ENCODE data around the gene MEGF10. TPM values are rescaled to one million over a fixed set of nuclear protein-coding genes. Genes with fewer than 3 reads are reported as not detected.

Gene MEGF10
- total and polyA plus RNA-seq, 2 of the 8 experiments (the other 6 are each of a cell fraction or from before 2014, with no cell fraction given): 38.2 to 53.1 TPM

DNA sequence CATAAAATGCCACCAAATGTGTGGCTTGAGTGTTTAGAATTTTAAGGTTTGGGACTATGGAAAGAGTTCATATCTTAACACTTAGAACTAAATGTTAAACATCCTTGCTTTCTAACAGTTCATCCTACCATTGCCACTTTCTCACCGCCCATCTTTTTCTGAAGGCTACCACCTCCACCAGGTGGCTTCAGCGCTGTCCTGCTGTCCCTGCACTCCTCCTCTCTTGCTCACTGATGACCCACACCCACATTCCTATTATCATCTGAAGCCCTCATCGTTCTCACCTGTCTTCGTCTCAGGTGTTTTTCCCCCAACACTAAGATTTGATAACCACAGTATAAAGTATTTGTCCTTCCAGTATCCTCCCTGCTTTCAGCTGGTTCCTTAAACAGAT, 7.4 kb downstream of the MEGF10 start:
- Histone ChIP-seq H3K4me2 (ENCODE audit: insufficient read depth in 1 of 2, low read depth in 2 of 2, low read length in 2 of 2) (no peak overlapping the region), H3K27ac (ENCODE audit: low read depth, low read length) (no peak overlapping the region), H2BK120ac (replicated peaks; ENCODE audit: low read depth, low read length) (no peak overlapping the region), H4K5ac (ENCODE audit: insufficient read length, low read depth, low read length) (no peak overlapping the region), H2AK5ac (ENCODE audit: low read depth, low read length) (no peak overlapping the region), H2AFZ (ENCODE audit: low read length) (no peak overlapping the region), H3K23ac (ENCODE audit: insufficient read length) (no peak overlapping the region), H3K27me3 (replicated peaks in 1 of 4; ENCODE audit: control insufficient read depth in 3 of 4, extremely low read depth in 1 of 4, insufficient read depth in 3 of 4, low read length in 3 of 4) (no peaks in the 10 kb centered on the region), H3K79me2 (ENCODE audit: control insufficient read depth in 1 of 2, insufficient read depth in 2 of 2, low read length in 2 of 2) (peaks cover 0 to 93% of the 10 kb centered on the region in 2 experiments; a peak in 3 of 4 replicates), H3K18ac (ENCODE audit: extremely low read depth, low read length) (no peak overlapping the region), H3K9me3 (ENCODE audit: insufficient read depth in 2 of 2, low read depth in 1 of 2, low read length in 1 of 2) (no peaks in the 10 kb centered on the region), H2BK12ac (ENCODE audit: low read depth, low read length) (no peak overlapping the region), H3K23me2 (ENCODE audit: low read depth, low read length) (no peaks in the 10 kb centered on the region), H2BK20ac (ENCODE audit: low read length) (no peak overlapping the region), H3K56ac (replicated peaks; ENCODE audit: insufficient read length, low read depth, low read length) (no peak overlapping the region), H4K91ac (replicated peaks; ENCODE audit: insufficient read length, low read length) (no peak overlapping the region), H4K20me1 (replicated peaks in 1 of 2; ENCODE audit: control insufficient read depth in 1 of 2, insufficient read depth in 2 of 2, low read length in 2 of 2) (peaks cover 0 to 3% of the 10 kb centered on the region in 2 experiments), H3K14ac (ENCODE audit: insufficient read length) (no peak overlapping the region), H2BK5ac (ENCODE audit: low read depth, low read length) (no peak overlapping the region), H3K4me3 (ENCODE audit: extremely low read depth in 1 of 4, insufficient read depth in 2 of 4, low read depth in 3 of 4, low read length in 4 of 4) (no peak overlapping the region), H2BK15ac (ENCODE audit: low read length) (peak overlapping the region; percentile 21; the same call in 1 of the 2 replicates), H3K4me1 (replicated peaks in 1 of 4; ENCODE audit: control insufficient read depth in 3 of 4, insufficient read depth in 4 of 4, low read length in 3 of 4) (peaks cover 1 to 22% (median 18%) of the 10 kb centered on the region in 4 experiments; a peak in 5 of 7 replicates), H4K8ac (ENCODE audit: extremely low read depth, insufficient read depth, low read length) (no peak overlapping the region), H3K9ac (replicated peaks in 1 of 4; ENCODE audit: extremely low read depth in 1 of 4, low read depth in 3 of 4, low read length in 3 of 4) (no peak overlapping the region), H3K36me3 (ENCODE audit: control insufficient read depth in 2 of 4, insufficient read depth in 4 of 4, low read length in 3 of 4) (no peaks in the 10 kb centered on the region; a peak in 1 of 8 replicates), H3K79me1 (ENCODE audit: low read depth, low read length) (peaks cover 4% of the 10 kb centered on the region; the same call in 1 of the 2 replicates), H3K4ac (replicated peaks; ENCODE audit: insufficient read length, low read depth, low read length) (no peak overlapping the region)
- DNase-seq (ENCODE audit: low read depth in 1 of 2, low spot score in 2 of 2): no peak
- WGBS, 2 experiments (ENCODE audit: extremely low coverage in 1 of 2, insufficient coverage in 1 of 2, insufficient read length in 1 of 2, insufficient replicate concordance in 2 of 2, low coverage in 1 of 2, low lambda C conversion rate in 2 of 2, missing lambda C conversion rate in 1 of 2): 82% methylated on average over 4 of the region's 4 CpGs; no CpG with 5 or more reads in 1 of the 2 experiments
- ChIA-PET POLR2A (ENCODE audit: partially characterized antibody) (no interaction called here), CTCF (ENCODE audit: partially characterized antibody) (interaction anchor here (1.0 to 3.1 kb wide), 6 partner anchors 9 to 201 kb away, joined by 3 to 17 read pairs (median 4); no protein-coding TSS in a partner anchor)
- no peak for FAIRE-seq
- TF ChIP-seq CHD2 (IDR thresholded peaks at IDR 0.05; ENCODE audit: low read length) (no peak), RAD21 (IDR thresholded peaks at IDR 0.05 in 1 of 2, conservative IDR thresholded peaks at IDR 0.05 in 1 of 2; ENCODE audit: low read depth in 2 of 2, low read length in 2 of 2) (peak; percentile 30 to 39; a peak in 3 of 4 replicates), KDM5A (IDR thresholded peaks at IDR 0.05; ENCODE audit: low read length) (no peak), TEAD4 (IDR thresholded peaks at IDR 0.05; ENCODE audit: low read depth, low read length) (no peak)
- TF ChIP-seq, protein P1, sequence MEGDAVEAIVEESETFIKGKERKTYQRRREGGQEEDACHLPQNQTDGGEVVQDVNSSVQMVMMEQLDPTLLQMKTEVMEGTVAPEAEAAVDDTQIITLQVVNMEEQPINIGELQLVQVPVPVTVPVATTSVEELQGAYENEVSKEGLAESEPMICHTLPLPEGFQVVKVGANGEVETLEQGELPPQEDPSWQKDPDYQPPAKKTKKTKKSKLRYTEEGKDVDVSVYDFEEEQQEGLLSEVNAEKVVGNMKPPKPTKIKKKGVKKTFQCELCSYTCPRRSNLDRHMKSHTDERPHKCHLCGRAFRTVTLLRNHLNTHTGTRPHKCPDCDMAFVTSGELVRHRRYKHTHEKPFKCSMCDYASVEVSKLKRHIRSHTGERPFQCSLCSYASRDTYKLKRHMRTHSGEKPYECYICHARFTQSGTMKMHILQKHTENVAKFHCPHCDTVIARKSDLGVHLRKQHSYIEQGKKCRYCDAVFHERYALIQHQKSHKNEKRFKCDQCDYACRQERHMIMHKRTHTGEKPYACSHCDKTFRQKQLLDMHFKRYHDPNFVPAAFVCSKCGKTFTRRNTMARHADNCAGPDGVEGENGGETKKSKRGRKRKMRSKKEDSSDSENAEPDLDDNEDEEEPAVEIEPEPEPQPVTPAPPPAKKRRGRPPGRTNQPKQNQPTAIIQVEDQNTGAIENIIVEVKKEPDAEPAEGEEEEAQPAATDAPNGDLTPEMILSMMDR (IDR thresholded peaks at IDR 0.05; ENCODE audit: control extremely low read depth in 1 of 3, insufficient read depth in 1 of 3, low read depth in 1 of 3, low read length in 3 of 3): peak; percentile 4 to 26 (median 25); a peak in 2 of 4 replicates

Data from H1 (cell line).